Parathyroid adenoma (tissue), 2 donors: Measurements from ENCODE around the gene ZBTB7A.

Source experiments
- H2AFZ ChIP-seq: fragments of 300-600 bp; sonication (generic); one replicate; pipeline ENCODE4 v1.7.0; 2017; ENCODE audit warnings: antibody characterized with exemption, mild to moderate bottlenecking
- H3K27ac ChIP-seq: fragments of 300-600 bp; sonication (generic); one replicate; pipeline ENCODE4 v1.7.0; 2017
- H3K27me3 ChIP-seq: fragments of 300-600 bp; sonication (generic); one replicate; pipeline ENCODE4 v1.7.0; 2017; ENCODE audit warnings: low read length; ENCODE audit not compliant: control insufficient read depth, insufficient read depth
- H3K36me3 ChIP-seq: fragments of 300-600 bp; sonication (generic); one replicate; pipeline ENCODE4 v1.7.0; 2017; ENCODE audit warnings: low read length; ENCODE audit not compliant: control insufficient read depth, insufficient read depth
- H3K4me1 ChIP-seq: fragments of 300-600 bp; sonication (generic); one replicate; pipeline ENCODE4 v1.7.0; 2017; ENCODE audit warnings: control low read depth
- H3K4me2 ChIP-seq: fragments of 300-600 bp; sonication (generic); one replicate; pipeline ENCODE4 v1.7.0; 2017; ENCODE audit warnings: low read length
- H3K4me3 ChIP-seq: fragments of 300-600 bp; sonication (generic); one replicate; pipeline ENCODE4 v1.7.0; 2017; ENCODE audit warnings: low read depth, low read length
- H3K79me2 ChIP-seq: fragments of 300-600 bp; sonication (generic); one replicate; pipeline ENCODE4 v1.7.0; 2017; ENCODE audit warnings: control low read depth
- H3K9ac ChIP-seq: fragments of 300-600 bp; sonication (generic); one replicate; pipeline ENCODE4 v1.7.0; 2017; ENCODE audit warnings: mild to moderate bottlenecking
- H3K9me3 ChIP-seq: fragments of 300-600 bp; sonication (generic); one replicate; pipeline ENCODE4 v1.7.0; 2017; ENCODE audit warnings: low read length; ENCODE audit not compliant: control insufficient read depth
- TF ChIP-seq, protein P1 (sequence below): fragments of 300-600 bp; sonication (generic); IDR thresholded peaks from one replicate; pipeline ENCODE4 v1.7.0; 2017; ENCODE audit warnings: antibody characterized with exemption, mild to moderate bottlenecking
- donor health status: primary hyperparathyroidism.

ZBTB7A gene

DNA sequence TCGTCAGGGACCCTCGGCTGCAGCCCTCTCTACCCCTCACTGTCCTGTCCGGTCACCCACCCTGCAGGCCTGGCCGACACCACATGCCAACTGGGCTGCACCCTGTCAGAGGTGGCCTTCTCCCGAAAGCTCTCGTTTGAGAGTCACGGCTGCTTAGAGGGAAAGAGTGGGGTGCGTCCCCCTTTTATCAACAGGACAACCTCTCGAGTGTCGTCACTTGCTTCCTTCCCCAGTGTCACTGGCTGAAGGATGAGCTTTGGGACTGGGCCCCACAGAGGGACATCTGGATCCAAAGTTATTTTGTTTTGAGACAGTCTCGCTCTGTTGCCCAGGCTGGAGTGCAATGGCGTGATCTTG is 28.8 kb upstream of the ZBTB7A start:
- Histone ChIP-seq H3K4me1 (peaks cover 7% of the 10 kb centered on the region), H3K27ac (no peak overlapping the region), H3K79me2 (no peaks in the 10 kb centered on the region), H3K36me3 (no peaks in the 10 kb centered on the region), H3K9ac (no peak overlapping the region), H3K4me2 (no peak overlapping the region), H3K9me3 (no peaks in the 10 kb centered on the region), H3K4me3 (no peak overlapping the region), H2AFZ (no peak overlapping the region), H3K27me3 (no peaks in the 10 kb centered on the region)
- TF ChIP-seq, protein P1, sequence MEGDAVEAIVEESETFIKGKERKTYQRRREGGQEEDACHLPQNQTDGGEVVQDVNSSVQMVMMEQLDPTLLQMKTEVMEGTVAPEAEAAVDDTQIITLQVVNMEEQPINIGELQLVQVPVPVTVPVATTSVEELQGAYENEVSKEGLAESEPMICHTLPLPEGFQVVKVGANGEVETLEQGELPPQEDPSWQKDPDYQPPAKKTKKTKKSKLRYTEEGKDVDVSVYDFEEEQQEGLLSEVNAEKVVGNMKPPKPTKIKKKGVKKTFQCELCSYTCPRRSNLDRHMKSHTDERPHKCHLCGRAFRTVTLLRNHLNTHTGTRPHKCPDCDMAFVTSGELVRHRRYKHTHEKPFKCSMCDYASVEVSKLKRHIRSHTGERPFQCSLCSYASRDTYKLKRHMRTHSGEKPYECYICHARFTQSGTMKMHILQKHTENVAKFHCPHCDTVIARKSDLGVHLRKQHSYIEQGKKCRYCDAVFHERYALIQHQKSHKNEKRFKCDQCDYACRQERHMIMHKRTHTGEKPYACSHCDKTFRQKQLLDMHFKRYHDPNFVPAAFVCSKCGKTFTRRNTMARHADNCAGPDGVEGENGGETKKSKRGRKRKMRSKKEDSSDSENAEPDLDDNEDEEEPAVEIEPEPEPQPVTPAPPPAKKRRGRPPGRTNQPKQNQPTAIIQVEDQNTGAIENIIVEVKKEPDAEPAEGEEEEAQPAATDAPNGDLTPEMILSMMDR = no peak

DNA sequence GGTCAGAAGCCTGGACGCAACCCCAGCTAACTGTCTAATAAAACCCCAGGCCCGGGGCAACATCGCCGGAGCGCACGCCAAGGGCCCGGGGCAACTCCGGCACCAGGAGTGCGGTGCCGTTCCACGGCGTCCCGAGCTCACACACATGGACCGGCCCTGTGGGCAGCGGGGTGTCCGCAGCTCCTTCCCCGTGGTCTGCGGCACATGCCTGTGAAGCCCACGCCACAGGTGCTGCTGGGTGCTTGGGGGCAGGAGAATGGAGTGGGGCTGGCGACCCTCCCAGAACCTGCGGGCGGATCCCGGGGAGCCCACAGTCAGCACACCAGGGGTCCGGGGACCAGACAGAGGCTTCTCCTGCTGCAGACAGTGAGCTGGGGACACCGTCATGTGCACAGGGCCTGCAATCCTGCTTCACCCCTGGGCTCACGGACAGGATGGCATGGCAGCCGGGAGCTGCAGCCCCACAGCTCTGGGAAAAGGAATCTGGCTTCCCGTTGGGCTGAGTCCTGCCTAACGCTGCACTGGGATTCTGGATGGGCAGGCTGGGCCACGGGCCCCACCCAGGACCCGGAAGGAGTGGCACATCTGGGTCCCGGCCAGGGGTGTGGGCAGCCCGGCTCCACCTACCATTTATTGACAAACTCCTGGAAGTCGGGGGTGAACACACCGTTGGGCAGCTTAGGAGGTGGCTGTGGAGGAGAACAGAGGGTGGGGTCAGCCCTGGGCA is 28.2 kb upstream of the ZBTB7A start:
- Histone ChIP-seq H2AFZ (no peak overlapping the region), H3K4me2 (no peak overlapping the region), H3K79me2 (no peaks in the 10 kb centered on the region), H3K27ac (no peak overlapping the region), H3K4me3 (no peak overlapping the region), H3K4me1 (peaks cover 7% of the 10 kb centered on the region), H3K36me3 (no peaks in the 10 kb centered on the region), H3K9me3 (no peaks in the 10 kb centered on the region), H3K9ac (no peak overlapping the region), H3K27me3 (no peaks in the 10 kb centered on the region)
- TF ChIP-seq, protein P1 = no peak

DNA sequence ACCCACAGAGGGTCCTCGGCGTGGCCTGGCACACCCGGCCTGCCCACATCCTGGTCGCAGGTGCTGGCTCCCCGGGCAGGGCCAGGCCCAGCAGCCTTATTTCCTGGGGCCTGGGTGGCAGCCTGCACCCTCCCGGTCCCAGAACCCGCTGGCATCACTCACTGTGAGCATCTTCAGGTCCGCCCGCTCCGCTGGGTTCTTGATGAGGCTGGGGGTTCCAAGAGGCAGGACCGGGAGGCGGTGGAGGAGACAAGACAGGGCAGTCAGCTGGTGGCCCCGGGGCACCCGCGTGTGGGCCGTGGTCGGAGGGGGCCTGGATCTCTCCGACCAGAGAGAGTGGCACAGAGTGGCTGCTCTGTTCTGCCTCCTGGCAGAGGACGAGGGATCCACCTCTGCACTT is 27.6 kb upstream of the ZBTB7A start:
- Histone ChIP-seq H3K4me1 (peaks cover 7% of the 10 kb centered on the region), H3K79me2 (no peaks in the 10 kb centered on the region), H2AFZ (no peak overlapping the region), H3K4me2 (no peak overlapping the region), H3K27me3 (no peaks in the 10 kb centered on the region), H3K27ac (no peak overlapping the region), H3K9me3 (no peaks in the 10 kb centered on the region), H3K9ac (no peak overlapping the region), H3K36me3 (no peaks in the 10 kb centered on the region), H3K4me3 (no peak overlapping the region)
- TF ChIP-seq, protein P1 = no peak

DNA sequence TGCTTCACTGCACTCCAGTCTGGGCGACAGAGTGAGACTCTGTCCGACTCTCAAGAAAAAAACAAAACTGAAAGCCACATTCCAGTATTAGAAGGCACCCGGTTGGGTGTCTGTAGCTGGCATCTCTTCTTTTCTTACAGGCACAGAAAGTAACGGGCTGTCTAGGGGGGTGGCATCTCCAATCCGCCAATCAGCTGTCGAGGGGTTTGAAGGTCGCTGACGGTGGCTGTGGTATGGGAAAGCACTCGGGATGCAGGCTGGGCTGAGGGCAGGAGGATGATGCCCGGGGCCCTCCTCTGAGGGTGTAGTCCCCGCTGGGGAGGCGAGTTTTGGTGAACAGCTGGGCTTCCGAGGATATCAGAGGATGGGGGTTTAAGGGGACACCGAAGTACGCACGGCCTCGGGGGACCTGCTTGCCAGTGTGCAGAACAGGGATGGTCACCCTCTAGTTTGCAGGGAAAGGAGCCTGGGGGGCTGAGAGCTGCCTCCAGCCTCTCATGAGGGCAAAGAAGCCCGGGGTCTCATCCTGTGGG is 27.0 kb upstream of the ZBTB7A start:
- no peaks in the 10 kb centered on the region for H3K9me3 ChIP-seq
- no peak overlapping the region for H3K4me3 ChIP-seq
- no peak overlapping the region for H3K27ac ChIP-seq
- H3K9ac ChIP-seq = no peak overlapping the region
- H3K4me1 ChIP-seq = peaks cover 7% of the 10 kb centered on the region
- H3K79me2 ChIP-seq = no peaks in the 10 kb centered on the region
- no peak overlapping the region for H2AFZ ChIP-seq
- TF ChIP-seq, protein P1 = no peak
- H3K4me2 ChIP-seq = no peak overlapping the region
- no peaks in the 10 kb centered on the region for H3K27me3 ChIP-seq
- H3K36me3 ChIP-seq = no peaks in the 10 kb centered on the region
